BE2C (cell line): ENCODE measurements around the gene VPS26B.

Experiments used
- DNase-seq: peaks from one replicate; pipeline ENCODE4 v3.0.0-alpha.2; 2020
- H3K27me3 ChIP-seq: fragments of 250-450 bp; sonication (Bioruptor Pico); 2 replicates; pipeline ENCODE4 v1.5.1; 2020; ENCODE audit warnings: mild to moderate bottlenecking
- H3K36me3 ChIP-seq: fragments of 250-450 bp; sonication (Bioruptor Pico); 2 replicates; pipeline ENCODE4 v1.5.1; 2020; ENCODE audit warnings: mild to moderate bottlenecking
- H3K4me1 ChIP-seq: fragments of 250-450 bp; sonication (Bioruptor Pico); 2 replicates; pipeline ENCODE4 v1.5.1; 2020
- H3K4me3 ChIP-seq: 2 replicates; pipeline ENCODE4 v1.5.1; 2011; ENCODE audit warnings: low read depth, low read length
- H3K9me3 ChIP-seq: fragments of 250-450 bp; sonication (Bioruptor Pico); 2 replicates; pipeline ENCODE4 v1.5.1; 2020
- CTCF ChIP-seq: IDR thresholded peaks from 2 replicates; pipeline ENCODE4 v1.5.1; 2012; ENCODE audit warnings: mild to moderate bottlenecking, low read depth, low read length

VPS26B gene

GRCh38 chr11:134229126-134229790 is 4.8 kb downstream of the VPS26B start:
- peaks cover 22% of the 10 kb centered on the region for H3K4me1 ChIP-seq
- no peaks in the 10 kb centered on the region for H3K9me3 ChIP-seq
- H3K4me3 ChIP-seq = no peak overlapping the region
- H3K36me3 ChIP-seq = 0 out of 2 replicates have a peak, but pooled peaks cover 3% of the 10 kb centered on the region
- no peak for TF ChIP-seq CTCF
- no peaks in the 10 kb centered on the region for H3K27me3 ChIP-seq
- no peak for DNase-seq

GRCh38 chr11:134230339-134230738 is 5.9 kb downstream of the VPS26B start:
- no peak for TF ChIP-seq CTCF
- Histone ChIP-seq H3K4me3 (no peak overlapping the region), H3K36me3 (peaks cover 10% of the 10 kb centered on the region), H3K27me3 (no peaks in the 10 kb centered on the region), H3K4me1 (peaks cover 22% of the 10 kb centered on the region), H3K9me3 (no peaks in the 10 kb centered on the region)
- DNase-seq = no peak

- H3K4me1 ChIP-seq = peaks cover 22% of the 10 kb centered on the region
- peak; percentile 38 for DNase-seq
- H3K9me3 ChIP-seq = no peaks in the 10 kb centered on the region
- H3K27me3 ChIP-seq = no peaks in the 10 kb centered on the region
- TF ChIP-seq CTCF = no peak
- no peak overlapping the region for H3K4me3 ChIP-seq
- peaks cover 26% of the 10 kb centered on the region for H3K36me3 ChIP-seq
These were observed 7.6 kb downstream of the VPS26B start for GRCh38 chr11:134231958-134232659.

- no peak for TF ChIP-seq CTCF
- no peak overlapping the region for H3K4me3 ChIP-seq
- no peak for DNase-seq
- H3K27me3 ChIP-seq = no peaks in the 10 kb centered on the region
- no peaks in the 10 kb centered on the region for H3K9me3 ChIP-seq
- peaks cover 22% of the 10 kb centered on the region for H3K4me1 ChIP-seq
- H3K36me3 ChIP-seq = peaks cover 26% of the 10 kb centered on the region
These were observed 9.3 kb downstream of the VPS26B start for GRCh38 chr11:134233729-134234179.

- peaks cover 17% of the 10 kb centered on the region for H3K4me1 ChIP-seq
- peaks cover 39% of the 10 kb centered on the region for H3K36me3 ChIP-seq
- H3K4me3 ChIP-seq = no peak overlapping the region
- no peaks in the 10 kb centered on the region for H3K27me3 ChIP-seq
- no peak for TF ChIP-seq CTCF
- H3K9me3 ChIP-seq = no peaks in the 10 kb centered on the region
- DNase-seq = no peak
These were observed 10.9 kb downstream of the VPS26B start for GRCh38 chr11:134235399-134235798.
